Islet precursor cell (in vitro differentiated cells): ENCODE measurements around the gene PHC1.
A peak's percentile ranks its signal among the peaks of the same experiment; 100 is the strongest.
"Not testable (repeated sequence)": the region's sequence is repeated elsewhere in the genome, so short reads cannot be mapped to it uniquely, and the experiment has no call there.

Experiments used
- DNase-seq: peaks from one replicate; pipeline ENCODE4 v3.0.0-alpha.2; 2018

PHC1 gene

GRCh38 chr12:8914033-8914715, at the start of gene PHC1:
Gene PHC1, plus strand, starts transcription at chr12:8914509. Its CDS starts 3,169 bp downstream, at chr12:8917678.
- DNase-seq, result peak; percentile 95

- no peak for DNase-seq
Observed at GRCh38 chr12:8866429-8866828, 47.9 kb upstream of the PHC1 start.

- DNase-seq, result no peak
Observed at GRCh38 chr12:8867009-8867408, 47.3 kb upstream of the PHC1 start.

- no peak for DNase-seq
Observed at GRCh38 chr12:8867786-8868185, 46.5 kb upstream of the PHC1 start.

GRCh38 chr12:8870586-8870985, 43.7 kb upstream of the PHC1 start:
- no peak for DNase-seq

- no peak for DNase-seq
Observed at GRCh38 chr12:8871068-8871467, 43.2 kb upstream of the PHC1 start.

- no peak for DNase-seq
Observed at GRCh38 chr12:8876887-8877286, 37.4 kb upstream of the PHC1 start.

GRCh38 chr12:8886502-8887284, 27.6 kb upstream of the PHC1 start:
- DNase-seq, result no peak

- no peak for DNase-seq
Observed at GRCh38 chr12:8887285-8887715, 27.0 kb upstream of the PHC1 start.

- peak; percentile 72 for DNase-seq
Observed at GRCh38 chr12:8890313-8891085, 23.8 kb upstream of the PHC1 start.

GRCh38 chr12:8891976-8892375, 22.3 kb upstream of the PHC1 start:
- DNase-seq, result no peak

GRCh38 chr12:8894378-8894777, 19.9 kb upstream of the PHC1 start:
- DNase-seq, result no peak

- no peak for DNase-seq
Observed at GRCh38 chr12:8894986-8895385, 19.3 kb upstream of the PHC1 start.

GRCh38 chr12:8897081-8897480, 17.2 kb upstream of the PHC1 start:
- no peak for DNase-seq

GRCh38 chr12:8899830-8900229, 14.5 kb upstream of the PHC1 start:
- DNase-seq, result no peak

- not testable (repeated sequence) for DNase-seq
Observed at GRCh38 chr12:8902703-8903102, 11.6 kb upstream of the PHC1 start.

- DNase-seq, result no peak
Observed at GRCh38 chr12:8903646-8904045, 10.7 kb upstream of the PHC1 start.

GRCh38 chr12:8904665-8905064, 9.6 kb upstream of the PHC1 start:
- no peak for DNase-seq

- DNase-seq, result peak; percentile 90
Observed at GRCh38 chr12:8905546-8905945, 8.8 kb upstream of the PHC1 start.

- no peak for DNase-seq
Observed at GRCh38 chr12:8906266-8907180, 7.8 kb upstream of the PHC1 start.

- no peak for DNase-seq
Observed at GRCh38 chr12:8907513-8907912, 6.8 kb upstream of the PHC1 start.

GRCh38 chr12:8909752-8910151, 4.6 kb upstream of the PHC1 start:
- no peak for DNase-seq
